HCT116 (cell line): ENCODE data around the gene PCDHGB2.

ENCODE experiments used
- ATF3 ChIP-seq: IDR thresholded peaks from 2 replicates; pipeline ENCODE4 v1.6.1; 2012
- CTCF ChIP-seq, 3 experiments: fragments of 200-600 bp in 1 of 3; sonication (generic) in 1 of 3; IDR thresholded peaks in 2 of 3; conservative IDR thresholded peaks in 1 of 3; 2 replicates each; pipeline ENCODE4 v1.5.1; 2012 to 2017; ENCODE audit warnings: low read depth in 2 of 3, low read length in 2 of 3, antibody characterized with exemption in 1 of 3, borderline replicate concordance in 1 of 3, control low read depth in 1 of 3, mild to moderate bottlenecking in 1 of 3, mixed read lengths in 1 of 3, mixed run types in 1 of 3, moderate library complexity in 1 of 3; ENCODE audit not compliant: insufficient read depth in 1 of 3
- EZH2 ChIP-seq: fragments of 200-600 bp; sonication (generic); IDR thresholded peaks from 2 replicates; pipeline ENCODE4 v1.6.1; 2017; ENCODE audit warnings: antibody characterized with exemption, mixed run types
- EZH2phosphoT487 ChIP-seq: fragments of 200-600 bp; IDR thresholded peaks from 2 replicates; pipeline ENCODE4 v1.6.1; 2018; ENCODE audit warnings: antibody characterized with exemption, borderline replicate concordance
- MAX ChIP-seq: IDR thresholded peaks from 2 replicates; pipeline ENCODE4 v1.6.1; 2012
- POLR2A ChIP-seq: IDR thresholded peaks from 2 replicates; pipeline ENCODE4 v1.7.0; 2011; ENCODE audit warnings: borderline replicate concordance; ENCODE audit not compliant: insufficient read depth, insufficient read length; ENCODE audit errors: extremely low read depth
- POLR2AphosphoS5 ChIP-seq: IDR thresholded peaks from 2 replicates; pipeline ENCODE4 v1.6.1; 2011; ENCODE audit warnings: mild to moderate bottlenecking, low read depth, low read length, moderate library complexity
- RAD21 ChIP-seq: IDR thresholded peaks from 2 replicates; pipeline ENCODE4 v1.6.1; 2012; ENCODE audit warnings: low read depth, mild to moderate bottlenecking
- REST ChIP-seq: IDR thresholded peaks from 2 replicates; pipeline ENCODE4 v1.6.1; 2012; ENCODE audit warnings: low read depth
- YY1 ChIP-seq: IDR thresholded peaks from 2 replicates; pipeline ENCODE4 v1.6.1; 2011; ENCODE audit warnings: low read length, low read depth, moderate library complexity, mild to moderate bottlenecking; ENCODE audit not compliant: insufficient replicate concordance; ENCODE audit errors: extremely low read depth
- ZBTB33 ChIP-seq: IDR thresholded peaks from 2 replicates; pipeline ENCODE4 v1.6.1; 2011; ENCODE audit warnings: mild to moderate bottlenecking, low read length, moderate library complexity; ENCODE audit not compliant: insufficient replicate concordance; ENCODE audit errors: extremely low read depth
- ZFX ChIP-seq: fragments of 450-650 bp; IDR thresholded peaks from 2 replicates; pipeline ENCODE4 v1.6.1; 2017
- ZNF274 ChIP-seq: fragments of 200-500 bp; sonication (Bioruptor generic); IDR thresholded peaks from 2 replicates; pipeline ENCODE4 v1.6.1; 2014; ENCODE audit warnings: mild to moderate bottlenecking, low read depth, low read length, inconsistent platforms

- TF ChIP-seq POLR2AphosphoS5 (no peak), CTCF (IDR thresholded peaks at IDR 0.05 in 2 of 3, conservative IDR thresholded peaks at IDR 0.05 in 1 of 3; ENCODE audit: borderline replicate concordance in 1 of 3, insufficient read depth in 1 of 3, low read depth in 2 of 3, low read length in 2 of 3) (no peak), REST (no peak), EZH2phosphoT487 (no peak), ZFX (no peak), MAX (no peak), ZBTB33 (no peak), EZH2 (no peak), RAD21 (no peak), YY1 (no peak), ZNF274 (no peak), POLR2A (no peak), ATF3 (no peak)
Measured at GRCh38 chr5:141356133-141356532, 3.7 kb upstream of the PCDHGB2 start.
